HK-2 (cell line): ENCODE measurements around the gene RNF112.
"Not testable (repeated sequence)": the region's sequence is repeated elsewhere in the genome, so short reads cannot be mapped to it uniquely, and the experiment has no call there.

Source experiments
- DNase-seq: peaks from one replicate; pipeline ENCODE4 v3.0.0-alpha.2; 2018; ENCODE audit not compliant: unreplicated experiment

The RNF112 gene

GRCh38 chr17:19448341-19449268, 37.6 kb downstream of the RNF112 start:
- no peak for DNase-seq

GRCh38 chr17:19449656-19450055, 38.6 kb downstream of the RNF112 start:
- no peak for DNase-seq

GRCh38 chr17:19453296-19453695, 42.3 kb downstream of the RNF112 start:
- no peak for DNase-seq

- DNase-seq: no peak
Measured at GRCh38 chr17:19454074-19454473, 43.0 kb downstream of the RNF112 start.

GRCh38 chr17:19456016-19456927, 45.2 kb downstream of the RNF112 start:
- no peak for DNase-seq

- no peak for DNase-seq
Measured at GRCh38 chr17:19457046-19457445, 46.0 kb downstream of the RNF112 start.

GRCh38 chr17:19457830-19458271, 46.8 kb downstream of the RNF112 start:
- no peak for DNase-seq

GRCh38 chr17:19458481-19458880, 47.4 kb downstream of the RNF112 start:
- not testable (repeated sequence) for DNase-seq

GRCh38 chr17:19459018-19459655, 48.1 kb downstream of the RNF112 start:
- not testable (repeated sequence) for DNase-seq

- DNase-seq: no peak
Measured at GRCh38 chr17:19460700-19461099, 49.7 kb downstream of the RNF112 start.

- no peak for DNase-seq
Measured at GRCh38 chr17:19461116-19461515, 50.1 kb downstream of the RNF112 start.

- no peak for DNase-seq
Measured at GRCh38 chr17:19461681-19462080, 50.6 kb downstream of the RNF112 start.

GRCh38 chr17:19462456-19463035, 51.5 kb downstream of the RNF112 start:
- not testable (repeated sequence) for DNase-seq

GRCh38 chr17:19464031-19465026, 53.3 kb downstream of the RNF112 start:
- no peak for DNase-seq
